Prostate gland (tissue), 2 donors: ENCODE measurements around the gene PLAC1. TPM values are rescaled to one million over a fixed set of nuclear protein-coding genes. Genes with fewer than 3 reads are reported as not detected.

ENCODE experiments used
- DNase-seq: peaks from one replicate; pipeline ENCODE4 v3.0.0-alpha.2; 2019; ENCODE audit warnings: low spot score
- H3K27ac ChIP-seq, 2 donors: fragments of 200-600 bp; sonication (generic); 2 replicates each; pipeline ENCODE4 v1.5.1; 2017 to 2019
- H3K27me3 ChIP-seq: fragments of 200-600 bp; sonication (generic); replicated peaks from 2 replicates; pipeline ENCODE4 v1.5.1; 2019; ENCODE audit not compliant: insufficient read depth
- H3K36me3 ChIP-seq, 2 donors: fragments of 200-600 bp; sonication (generic); 1 replicate in 1 of 2; 2 replicates in 1 of 2; pipeline versions ENCODE4 v1.5.1 to v1.8.1; 2017 to 2019
- H3K4me1 ChIP-seq: fragments of 200-600 bp; sonication (generic); replicated peaks from 2 replicates; pipeline ENCODE4 v1.5.1; 2019
- H3K4me3 ChIP-seq, 2 donors: fragments of 200-600 bp; sonication (generic); 2 replicates each; pipeline ENCODE4 v1.5.1; 2017 to 2019
- H3K9me3 ChIP-seq: fragments of 200-600 bp; sonication (generic); 2 replicates; pipeline ENCODE4 v1.5.1; 2017
- CTCF ChIP-seq, 4 experiments: fragments of 200-600 bp in 2 of 4; fragments of 450-650 bp in 2 of 4; sonication (generic) in 2 of 4; IDR thresholded peaks; 1 replicate in 3 of 4; 2 replicates in 1 of 4; pipeline ENCODE4 v1.5.1; 2016 to 2019; ENCODE audit warnings: antibody characterized with exemption in 4 of 4, mild to moderate bottlenecking in 2 of 4, moderate library complexity in 2 of 4
- POLR2A ChIP-seq: fragments of 450-650 bp; IDR thresholded peaks from one replicate; pipeline ENCODE4 v1.6.1; 2016; ENCODE audit warnings: antibody characterized with exemption, mild to moderate bottlenecking
- POLR2AphosphoS5 ChIP-seq: sonication (generic); formaldehyde crosslinking; IDR thresholded peaks from one replicate; pipeline ENCODE4 v1.6.1; 2017; ENCODE audit warnings: antibody characterized with exemption
- WGBS: methylation state at CpG from one replicate; pipeline ENCODE4 v1.1.5; 2018; 5-methylcytosine and 5-hydroxymethylcytosine counted together
- intact Hi-C: fragments of 100-400 bp; cut with DNase I; formaldehyde crosslinking; loops from one replicate; pipeline ENCODE4 v1.14.2; 2022
- total RNA-seq, 2 donors: library from RNA; depleted of rRNA; stranded (reverse); fragments of >200 nt; gene quantifications; one replicate each; pipeline ENCODE4 v1.1.0, GENCODE V29; 2016

The PLAC1 gene, protein sequence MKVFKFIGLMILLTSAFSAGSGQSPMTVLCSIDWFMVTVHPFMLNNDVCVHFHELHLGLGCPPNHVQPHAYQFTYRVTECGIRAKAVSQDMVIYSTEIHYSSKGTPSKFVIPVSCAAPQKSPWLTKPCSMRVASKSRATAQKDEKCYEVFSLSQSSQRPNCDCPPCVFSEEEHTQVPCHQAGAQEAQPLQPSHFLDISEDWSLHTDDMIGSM
- total RNA-seq: 1 to 10 TPM in 1 of 2 donors, not detected in 1; 1.5 TPM

DNA sequence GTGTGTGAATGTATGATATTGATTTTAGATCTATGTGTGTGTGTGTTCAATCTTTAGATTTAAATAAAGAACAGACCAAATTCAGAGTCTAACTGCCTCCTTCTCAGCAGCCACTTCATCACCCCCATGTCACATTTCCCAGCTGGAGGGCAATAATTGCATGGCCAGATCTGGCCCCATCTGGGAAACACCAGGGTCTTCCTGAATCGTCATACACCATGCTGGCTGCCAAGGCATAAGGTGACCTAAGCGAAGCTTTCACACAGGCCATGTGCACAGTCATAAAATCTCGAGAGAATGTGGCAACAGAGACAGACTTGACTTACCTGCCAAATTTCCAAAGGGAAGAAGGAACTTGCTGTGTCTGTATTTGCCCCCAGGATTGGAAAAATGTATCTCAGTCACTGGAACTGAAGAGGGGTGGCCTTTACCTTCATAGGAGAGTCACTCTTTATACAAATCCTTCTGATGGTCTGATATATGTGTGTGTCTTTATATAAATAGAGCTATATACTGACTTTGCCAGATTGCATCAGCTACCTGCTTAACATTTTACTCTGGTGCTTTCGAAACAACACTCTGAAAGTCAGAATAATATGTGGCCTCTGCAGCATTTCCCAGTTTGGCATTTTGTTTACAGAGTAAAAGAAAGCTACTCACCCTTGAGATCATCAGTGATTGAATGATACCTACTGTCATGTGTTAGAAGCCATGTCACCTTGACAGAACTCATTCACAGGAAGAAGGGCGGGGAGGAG, at the start of gene PLAC1:
Gene PLAC1, minus strand, starts transcription at position 470 of the 758 bp plus-strand sequence. CDS start 91,789 bp downstream, outside the sequence.
- WGBS: 60% methylated on average over 5 of the region's 5 CpGs
- DNase-seq: no peak
- H3K9me3 ChIP-seq: no peaks in the 10 kb centered on the region
- intact Hi-C loops: no loop called here
- H3K36me3 ChIP-seq: no peaks in the 10 kb centered on the region
- no peak within 1 kb of the TSS for H3K27ac ChIP-seq
- H3K4me1 ChIP-seq: no peaks in the 10 kb centered on the region
- H3K27me3 ChIP-seq: no peaks in the 10 kb centered on the region
- TF ChIP-seq POLR2AphosphoS5 (no peak), POLR2A (no peak), CTCF (IDR thresholded peaks at IDR 0.05) (no peak)
- H3K4me3 ChIP-seq: no peak within 1 kb of the TSS

- Histone ChIP-seq H3K9me3 (no peaks in the 10 kb centered on the region), H3K36me3 (no peaks in the 10 kb centered on the region), H3K27ac (no peak overlapping the region), H3K4me3 (no peak overlapping the region), H3K27me3 (no peaks in the 10 kb centered on the region), H3K4me1 (no peaks in the 10 kb centered on the region)
- intact Hi-C loops: no loop called here
- DNase-seq: no peak
- 55% methylated on average over 4 of the region's 5 CpGs for WGBS
- no peak for TF ChIP-seq POLR2AphosphoS5
- TF ChIP-seq CTCF (IDR thresholded peaks at IDR 0.05): no peak
- TF ChIP-seq POLR2A: no peak
Measured at GRCh38 chrX:134706138-134706537, 47.9 kb upstream of the PLAC1 start.

GRCh38 chrX:134695999-134696398, 37.7 kb upstream of the PLAC1 start:
- H3K4me3 ChIP-seq: no peak overlapping the region
- no peaks in the 10 kb centered on the region for H3K9me3 ChIP-seq
- no peaks in the 10 kb centered on the region for H3K4me1 ChIP-seq
- H3K27me3 ChIP-seq: no peaks in the 10 kb centered on the region
- 93% methylated on average over 1 of the region's 1 CpG for WGBS
- DNase-seq: no peak
- no peaks in the 10 kb centered on the region for H3K36me3 ChIP-seq
- H3K27ac ChIP-seq: no peak overlapping the region
- TF ChIP-seq POLR2A (no peak), POLR2AphosphoS5 (no peak), CTCF (IDR thresholded peaks at IDR 0.05) (no peak)
- intact Hi-C loops: no loop called here

DNA sequence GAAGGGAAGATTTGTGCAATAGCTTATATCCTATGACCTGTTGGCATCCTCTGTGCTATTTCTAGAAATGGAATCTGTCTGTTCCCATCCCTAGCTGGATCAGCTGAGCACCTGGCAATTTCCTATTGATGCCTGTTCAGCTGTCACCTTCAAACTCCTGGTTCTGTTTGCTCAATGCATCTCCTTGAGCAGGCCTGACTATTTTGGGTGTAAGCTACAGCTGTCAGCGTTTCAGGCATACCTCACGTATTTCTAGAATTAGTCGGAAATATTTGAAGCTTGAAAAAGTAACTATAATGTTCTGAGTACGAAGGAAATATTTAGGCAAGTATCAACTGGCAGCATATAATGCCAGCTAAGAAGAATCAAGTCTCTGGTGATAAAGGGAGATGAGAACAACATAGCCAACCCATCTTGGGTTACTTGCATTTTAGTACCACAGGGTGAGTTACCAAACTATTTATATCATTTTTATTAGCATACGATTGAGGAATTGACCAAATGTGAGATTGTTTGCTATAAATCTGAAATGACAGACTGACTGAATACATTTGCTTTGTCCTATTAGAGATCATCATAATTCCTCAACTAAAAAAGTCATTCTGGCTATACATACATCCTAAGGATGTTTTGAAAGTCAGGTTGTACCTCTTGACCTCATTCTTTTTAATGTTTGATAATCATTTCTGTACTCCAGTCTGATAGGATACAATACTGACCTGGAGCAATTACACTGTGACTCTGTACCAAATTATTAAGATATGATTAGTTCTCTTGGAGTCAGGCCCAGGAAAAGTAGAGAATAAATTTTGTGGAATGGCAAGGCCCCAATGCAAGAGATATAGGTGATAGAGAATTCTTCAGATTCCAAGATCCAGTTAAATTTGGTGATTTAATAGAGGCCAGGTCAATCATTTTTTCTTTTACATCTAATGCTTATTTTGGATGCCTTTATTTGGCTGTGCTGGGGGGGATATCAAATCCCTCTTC, 36.4 kb upstream of the PLAC1 start:
- no peaks in the 10 kb centered on the region for H3K36me3 ChIP-seq
- no peak for DNase-seq
- intact Hi-C loops: no loop called here
- TF ChIP-seq CTCF (IDR thresholded peaks at IDR 0.05) (no peak), POLR2AphosphoS5 (no peak), POLR2A (no peak)
- 61% methylated on average over 5 of the region's 5 CpGs for WGBS
- H3K9me3 ChIP-seq: no peaks in the 10 kb centered on the region
- no peak overlapping the region for H3K27ac ChIP-seq
- H3K4me1 ChIP-seq: no peaks in the 10 kb centered on the region
- no peaks in the 10 kb centered on the region for H3K27me3 ChIP-seq
- no peak overlapping the region for H3K4me3 ChIP-seq
